HL-60/S4 treated with phorbol 12-myristate 13-acetate at 8.2 ng/mL for 4 days and 3 days (cell line): ENCODE results near the gene TOX2.

Source experiments
- in situ Hi-C: fragments of 300-500 bp; cut with MboI; formaldehyde crosslinking; loops from 2 replicates; pipeline ENCODE4 v1.15.0; 2022; ENCODE audit warnings: low sequenced_read_pairs

The TOX2 gene

DNA sequence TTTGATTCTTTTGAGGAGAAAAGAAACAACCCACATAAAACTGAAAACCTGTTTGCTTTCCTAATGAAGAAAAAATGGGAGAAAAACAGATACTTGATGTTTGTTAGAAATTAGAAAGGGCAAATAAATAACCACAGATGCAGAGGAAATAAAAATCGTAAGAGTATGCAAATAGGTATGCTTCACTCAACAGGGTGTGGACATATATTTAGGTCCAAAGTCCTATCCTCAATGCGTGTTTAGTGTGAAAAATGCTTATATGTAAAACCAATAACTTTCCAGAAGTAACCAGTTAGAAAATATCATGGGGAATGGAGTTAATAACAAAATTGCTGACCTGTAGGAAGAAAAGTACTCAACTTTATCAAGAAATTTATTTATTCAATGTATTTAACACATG lies 135.7 kb downstream of the TOX2 start:
- in situ Hi-C loops: no loop called here

DNA sequence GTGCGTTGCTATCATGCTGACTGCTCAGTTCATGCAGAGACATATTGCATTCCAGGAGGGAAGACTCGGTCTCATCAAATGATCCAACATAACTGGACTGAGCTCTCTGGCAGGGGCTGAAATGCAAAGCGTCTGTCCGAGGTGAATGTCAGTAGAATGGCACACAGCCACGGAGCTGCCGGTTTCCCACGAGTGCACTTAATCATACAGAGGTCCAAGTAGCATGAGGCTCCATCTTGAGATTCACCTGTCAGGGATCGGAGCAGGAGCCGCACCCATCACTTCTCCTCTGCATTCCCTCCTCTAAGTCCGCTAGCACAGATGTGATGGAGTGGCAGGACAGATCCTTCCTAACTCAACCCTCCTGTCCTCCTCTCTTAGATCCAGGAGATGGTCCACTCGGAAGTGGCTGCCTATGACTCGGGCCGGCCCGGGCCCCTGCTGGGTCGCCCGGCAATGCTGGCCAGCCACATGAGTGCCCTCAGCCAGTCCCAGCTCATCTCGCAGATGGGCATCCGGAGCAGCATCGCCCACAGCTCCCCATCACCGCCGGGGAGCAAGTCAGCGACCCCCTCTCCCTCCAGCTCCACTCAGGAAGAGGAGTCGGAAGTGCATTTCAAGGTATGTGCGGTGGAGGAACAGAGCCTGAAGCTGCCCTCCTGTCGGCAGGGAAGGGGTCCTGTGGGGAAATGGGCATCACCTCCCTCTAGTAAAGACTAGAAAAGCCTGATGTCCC lies 136.4 kb downstream of the TOX2 start:
- in situ Hi-C loops: no loop called here

GRCh38 chr20:44051661-44052000 lies 137.0 kb downstream of the TOX2 start:
- in situ Hi-C loops: no loop called here

DNA sequence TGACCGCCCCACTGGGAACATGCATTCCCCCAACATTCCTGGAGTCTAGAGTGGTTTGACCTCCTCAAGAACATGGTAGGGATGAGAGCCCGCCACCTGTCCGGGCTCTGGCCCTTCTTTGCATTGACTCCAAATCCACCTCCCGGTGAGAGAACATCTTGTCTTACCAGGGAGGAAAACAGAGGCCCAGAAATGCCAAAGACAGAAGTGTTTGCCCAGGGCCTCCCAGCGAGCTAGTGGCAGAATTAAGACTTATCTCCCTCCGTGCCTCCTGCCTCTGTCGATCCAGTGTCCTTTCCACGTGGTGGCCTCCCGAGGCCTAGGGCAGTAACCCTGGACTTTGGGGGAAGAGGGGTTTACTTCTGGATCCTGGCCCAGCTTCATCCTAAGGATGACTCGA lies 137.5 kb downstream of the TOX2 start:
- in situ Hi-C loops: no loop called here

GRCh38 chr20:44053046-44053445 lies 138.4 kb downstream of the TOX2 start:
- in situ Hi-C loops: no loop called here

DNA sequence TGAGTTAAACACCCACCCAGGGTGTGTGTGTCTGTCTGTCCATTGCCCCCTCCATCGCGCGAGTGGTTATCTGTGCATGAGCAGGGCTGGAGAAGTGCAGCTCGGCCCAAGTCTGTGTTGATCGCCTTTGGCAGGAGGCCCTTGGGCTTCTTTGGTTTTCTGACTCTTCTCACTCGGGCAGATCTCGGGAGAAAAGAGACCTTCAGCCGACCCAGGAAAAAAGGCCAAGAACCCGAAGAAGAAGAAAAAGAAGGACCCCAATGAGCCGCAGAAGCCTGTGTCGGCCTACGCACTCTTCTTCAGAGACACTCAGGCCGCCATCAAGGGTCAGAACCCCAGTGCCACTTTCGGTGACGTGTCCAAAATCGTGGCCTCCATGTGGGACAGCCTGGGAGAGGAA lies 139.5 kb downstream of the TOX2 start:
- in situ Hi-C loops: no loop called here

DNA sequence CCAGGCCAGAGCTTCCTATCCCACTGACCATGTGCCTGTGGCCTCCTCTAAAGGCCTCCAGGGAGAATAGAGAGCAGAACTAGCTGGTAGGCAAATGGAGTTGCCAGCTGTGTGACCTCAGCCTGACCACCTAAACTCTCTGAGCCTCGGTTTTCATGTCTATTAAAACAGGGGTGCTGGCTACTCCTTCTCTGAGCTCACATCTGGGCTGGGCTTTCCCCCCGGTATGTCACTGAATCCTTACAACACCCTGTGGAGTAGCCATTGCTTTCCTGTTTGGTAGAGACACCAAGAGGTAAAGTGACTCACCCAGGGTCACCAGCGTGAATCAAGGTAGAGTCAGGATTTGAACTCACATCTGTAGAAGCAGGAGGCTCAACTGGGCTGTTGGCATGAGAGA lies 140.2 kb downstream of the TOX2 start:
- in situ Hi-C loops: no loop called here

- in situ Hi-C loops: no loop called here
Observed at GRCh38 chr20:44056010-44056698, 141.5 kb downstream of the TOX2 start.

DNA sequence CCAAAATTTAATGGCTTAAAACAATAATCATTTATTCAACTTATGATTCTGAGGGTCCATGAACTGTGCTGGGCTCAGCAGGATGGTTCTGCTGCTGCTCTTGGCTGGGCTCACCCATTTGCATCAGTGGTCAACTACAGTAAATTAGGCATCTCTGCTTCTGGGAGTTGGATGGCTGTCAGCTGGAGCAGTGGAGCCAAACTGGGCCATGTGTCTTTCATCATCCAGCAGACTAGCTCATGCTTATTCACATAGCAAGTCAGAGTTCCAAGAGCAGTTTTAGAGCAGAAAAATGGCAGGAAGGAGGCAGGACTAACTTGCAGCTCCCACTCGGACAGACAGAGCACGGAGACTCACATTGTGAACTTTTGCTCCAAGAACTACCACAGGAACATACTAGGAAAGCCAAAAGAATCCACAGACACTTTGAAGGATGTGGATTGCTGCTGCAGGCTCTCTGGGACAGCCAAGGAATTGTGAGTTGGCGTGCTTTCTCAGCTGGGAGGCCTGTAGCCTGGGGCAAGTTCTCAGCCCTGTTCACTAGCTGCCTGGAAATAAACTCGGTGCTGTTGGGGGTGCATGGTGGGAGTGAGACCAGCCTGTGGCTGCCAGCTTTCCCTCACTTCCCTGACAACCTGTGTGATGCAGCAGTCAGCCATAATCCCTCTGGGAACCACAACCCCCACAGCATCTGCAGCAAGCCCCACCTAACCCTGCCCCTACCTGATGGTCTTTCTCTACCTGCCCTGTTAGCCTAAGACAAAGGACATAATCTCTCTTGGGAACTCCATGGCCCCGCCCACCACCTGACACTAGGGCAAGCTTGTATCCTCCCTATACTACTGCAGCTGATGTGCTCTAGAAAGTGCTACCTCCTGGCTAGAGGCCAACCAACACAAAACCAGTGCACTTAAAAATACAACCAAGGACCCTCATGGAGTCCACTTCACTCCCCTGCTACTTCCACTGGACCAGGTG lies 143.3 kb downstream of the TOX2 start:
- in situ Hi-C loops: no loop called here

DNA sequence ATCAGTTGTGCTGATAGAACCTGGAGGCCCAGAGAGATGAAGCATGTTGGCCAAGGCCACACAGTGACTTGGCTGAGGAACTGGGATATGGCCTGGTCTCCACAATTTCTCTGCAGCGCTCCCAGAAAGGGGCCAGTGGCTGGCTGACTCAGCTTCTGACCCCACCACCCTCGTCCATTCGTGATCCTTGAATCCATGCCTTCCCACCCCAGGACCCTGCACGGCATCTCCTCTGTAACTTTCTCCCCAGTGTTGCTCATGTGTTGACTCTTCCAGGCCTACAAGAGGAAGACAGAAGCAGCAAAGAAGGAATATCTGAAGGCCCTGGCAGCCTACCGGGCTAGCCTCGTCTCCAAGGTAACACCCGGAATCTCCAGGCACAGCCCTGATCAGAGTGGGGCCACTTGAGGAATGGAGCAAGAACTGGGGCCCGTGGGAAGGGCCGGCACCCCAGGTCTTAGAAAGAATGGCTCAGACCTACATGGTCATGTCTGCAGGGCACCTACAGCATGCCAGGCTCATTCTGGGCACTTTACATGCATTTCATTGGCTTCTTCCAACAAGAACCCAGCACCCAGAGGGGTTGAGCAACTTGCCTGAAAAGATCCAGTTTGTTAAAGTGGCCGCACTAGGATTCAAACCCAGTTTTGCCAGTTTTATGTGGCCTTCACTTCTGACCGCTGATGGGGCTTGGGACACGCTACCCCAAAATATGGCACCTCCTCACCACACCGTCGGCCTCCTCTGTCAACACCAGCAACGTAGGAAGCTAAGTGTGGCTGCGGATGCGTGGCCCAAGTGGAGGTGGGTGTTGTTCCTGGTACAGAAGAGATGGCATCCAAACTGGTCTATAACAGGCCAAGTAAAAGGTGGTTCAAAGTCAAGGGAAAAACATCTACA lies 150.1 kb downstream of the TOX2 start:
- in situ Hi-C loops: no loop called here

GRCh38 chr20:44065401-44066340 lies 151.0 kb downstream of the TOX2 start:
- in situ Hi-C loops: no loop called here

- in situ Hi-C loops: no loop called here
Observed at GRCh38 chr20:44066645-44067606, 152.3 kb downstream of the TOX2 start.

- in situ Hi-C loops: no loop called here
Observed at GRCh38 chr20:44067650-44068081, 153.0 kb downstream of the TOX2 start.

- in situ Hi-C loops: no loop called here
Observed at GRCh38 chr20:44068316-44069201, 153.9 kb downstream of the TOX2 start.

GRCh38 chr20:44069203-44070011 lies 154.8 kb downstream of the TOX2 start:
- in situ Hi-C loops: no loop called here

- in situ Hi-C loops: no loop called here
Observed at GRCh38 chr20:44070139-44070900, 155.7 kb downstream of the TOX2 start.
